GM12878 (cell line): ENCODE data around the gene THSD4. TPM values are rescaled to one million over a fixed set of nuclear protein-coding genes. Genes with fewer than 3 reads are reported as not detected.
A peak's percentile ranks its signal among the peaks of the same experiment; 100 is the strongest.

ENCODE experiments used
- ATAC-seq: fragments of 200-7000 bp; cut with Tn5 transposase; 3 replicates; pipeline ENCODE4 v1.9.1; 2020; ENCODE audit warnings: mild to moderate bottlenecking, moderate library complexity
- BruUV-seq: library from RNA; stranded (reverse); fragments of 400-500 nt; replicated peaks from 2 replicates; lab custom pipeline; 2021; lab: Mats Ljungman, UMichigan
- CTCF ChIA-PET: fragments of 300-600 bp; sonication (Branson Sonifier 250); formaldehyde crosslinking; extraction: SDS; loops from one replicate; lab custom pipeline; 2021; ENCODE audit warnings: inconsistent platforms; lab: Yijun Ruan, JAX
- POLR2A ChIA-PET: fragments of 350-600 bp; formaldehyde crosslinking; extraction: SDS; loops from one replicate; lab custom pipeline; 2021; ENCODE audit warnings: inconsistent platforms; lab: Charles Lee
- RAD21 ChIA-PET: fragments of 300-600 bp; sonication (Branson Sonifier 250); formaldehyde crosslinking; loops from one replicate; lab custom pipeline; 2023; ENCODE audit warnings: antibody characterized with exemption; ENCODE audit not compliant: unreplicated experiment; lab: Charles Lee
- SMC1A ChIA-PET: fragments of 300-600 bp; sonication (Branson Sonifier 250); formaldehyde crosslinking; loops from one replicate; lab custom pipeline; 2023; ENCODE audit not compliant: unreplicated experiment, uncharacterized antibody; lab: Charles Lee
- DNase-seq: peaks from one replicate; pipeline ENCODE4 v3.0.0-alpha.2; 2011; ENCODE audit warnings: low read depth, low spot score
- FAIRE-seq: peaks from 3 replicates; lab custom pipeline; 2011; peaks lifted over from hg19 to GRCh38; lab: Jason Lieb, UNC
- H2AFZ ChIP-seq: 2 replicates; pipeline ENCODE4 v1.6.0; 2011; ENCODE audit warnings: low read depth, low read length, control low read depth; ENCODE audit not compliant: control insufficient read depth
- H3K27ac ChIP-seq: 2 replicates; pipeline ENCODE4 v1.5.1; 2011; ENCODE audit warnings: control low read depth; ENCODE audit not compliant: control insufficient read depth, insufficient read depth
- H3K27me3 ChIP-seq, 2 experiments: replicated peaks in 1 of 2; 2 replicates each; pipeline versions ENCODE4 v1.6.0 to v1.6.1; 2011; ENCODE audit warnings: low read length in 1 of 2; ENCODE audit not compliant: control insufficient read depth in 2 of 2, insufficient read depth in 2 of 2
- H3K36me3 ChIP-seq, 2 experiments: 2 replicates each; pipeline ENCODE4 v1.5.1; 2011; ENCODE audit warnings: low read length in 1 of 2; ENCODE audit not compliant: control insufficient read depth in 2 of 2, insufficient read depth in 2 of 2
- H3K4me1 ChIP-seq: 2 replicates; pipeline ENCODE4 v1.6.1; 2011; ENCODE audit warnings: mild to moderate bottlenecking, low read length, moderate library complexity, mixed read lengths; ENCODE audit not compliant: control insufficient read depth, insufficient read depth
- H3K4me2 ChIP-seq: 2 replicates; pipeline ENCODE4 v1.6.0; 2011; ENCODE audit warnings: control low read depth; ENCODE audit not compliant: control insufficient read depth, insufficient read depth
- H3K4me3 ChIP-seq: fragments of 200-600 bp; sonication (generic); 2 replicates; pipeline ENCODE4 v1.5.1; 2016
- H3K79me2 ChIP-seq: 2 replicates; pipeline ENCODE4 v1.6.0; 2011; ENCODE audit warnings: low read length; ENCODE audit not compliant: control insufficient read depth, insufficient read depth
- H3K9ac ChIP-seq: 2 replicates; pipeline ENCODE4 v1.8.0; 2011; ENCODE audit warnings: low read length, control low read depth, mixed read lengths; ENCODE audit not compliant: control insufficient read depth, insufficient read depth
- H3K9me3 ChIP-seq: replicated peaks from 3 replicates; pipeline ENCODE4 v1.5.1; 2011; ENCODE audit warnings: mild to moderate bottlenecking, low read length; ENCODE audit not compliant: control insufficient read depth, insufficient read depth
- H4K20me1 ChIP-seq: 2 replicates; pipeline ENCODE4 v1.6.0; 2011; ENCODE audit not compliant: control insufficient read depth, insufficient read depth
- E2F4 ChIP-seq: IDR thresholded peaks from 2 replicates; pipeline ENCODE4 v1.6.1; 2012; ENCODE audit warnings: low read depth, low read length, improper control_type of control experiment
- EGR1 ChIP-seq, 2 experiments: IDR thresholded peaks; 1 replicate in 1 of 2; 2 replicates in 1 of 2; pipeline ENCODE4 v1.6.1; 2011 to 2012; ENCODE audit warnings: low read depth in 2 of 2, low read length in 2 of 2, borderline replicate concordance in 1 of 2, mild to moderate bottlenecking in 1 of 2, moderate library complexity in 1 of 2
- NBN ChIP-seq: fragments of 450-650 bp; IDR thresholded peaks from 2 replicates; pipeline ENCODE4 v1.6.1; 2016
- NRF1 ChIP-seq: conservative IDR thresholded peaks from 2 replicates; pipeline ENCODE4 v1.6.1; 2011; ENCODE audit warnings: mild to moderate bottlenecking, low read depth, low read length, improper control_type of control experiment
- PBX3 ChIP-seq: IDR thresholded peaks from 2 replicates; pipeline ENCODE4 v1.6.1; 2011; ENCODE audit warnings: mild to moderate bottlenecking, low read depth, low read length, moderate library complexity; ENCODE audit not compliant: insufficient replicate concordance
- RAD51 ChIP-seq: fragments of 450-650 bp; IDR thresholded peaks from 2 replicates; pipeline ENCODE4 v1.6.1; 2016; ENCODE audit warnings: moderate library complexity, mild to moderate bottlenecking, inconsistent platforms
- RB1 ChIP-seq: fragments of 450-650 bp; formaldehyde crosslinking; IDR thresholded peaks from 2 replicates; pipeline ENCODE4 v1.6.1; 2017; ENCODE audit warnings: mild to moderate bottlenecking, borderline replicate concordance
- TCF3 ChIP-seq: IDR thresholded peaks from 2 replicates; pipeline ENCODE4 v1.6.1; 2012; ENCODE audit warnings: low read depth, mild to moderate bottlenecking, low read length, borderline replicate concordance; ENCODE audit not compliant: insufficient read depth
- TCF7 ChIP-seq: IDR thresholded peaks from 2 replicates; pipeline ENCODE4 v1.6.1; 2014; ENCODE audit warnings: antibody characterized with exemption, borderline replicate concordance
- ZBTB4 ChIP-seq: fragments of 450-650 bp; formaldehyde crosslinking; IDR thresholded peaks from 2 replicates; pipeline ENCODE4 v1.4.0; 2022; ENCODE audit warnings: mild to moderate bottlenecking, moderate library complexity
- WGBS: methylation state at CpG from one replicate; pipeline ENCODE4 v1.1.6; 2016; ENCODE audit warnings: low lambda C conversion rate; ENCODE audit not compliant: insufficient replicate concordance, insufficient coverage; ENCODE audit errors: missing lambda C conversion rate; 5-methylcytosine and 5-hydroxymethylcytosine counted together
- in situ Hi-C: fragments of 300-500 bp; cut with MboI; formaldehyde crosslinking; loops from 9 replicates; pipeline ENCODE4 v1.14.3; 2018; ENCODE audit warnings: mixed read lengths
- intact Hi-C: fragments of 100-400 bp; cut with micrococcal nuclease; formaldehyde crosslinking; loops from one replicate; pipeline ENCODE4 v1.14.2; 2022; ENCODE audit not compliant: unreplicated experiment
- polyA plus RNA-seq, 11 experiments: library from polyadenylated mRNA; depleted of rRNA in 4 of 11; unstranded in 6 of 11; stranded (reverse) in 5 of 11; fragments of >200 nt; fragmentation: Nextera tagmentation in 4 of 11; fragmentation: Illumina TruSeq in 1 of 11; extraction: Ambion mirVana in 4 of 11; extraction: Trizol in 1 of 11; gene quantifications; 1 replicate in 1 of 11; 2 replicates in 10 of 11; pipeline versions ENCODE4 v1.2.1 to v1.2.3, GENCODE V29; 2011 to 2016; ENCODE audit warnings: inconsistent platforms in 2 of 11, missing spikeins in 2 of 11, low read depth in 1 of 11
- total RNA-seq, 4 experiments: library from RNA; depleted of rRNA in 3 of 4; stranded (reverse); fragments of >200 nt in 3 of 4; fragmentation: Illumina TruSeq in 1 of 4; extraction: Trizol in 1 of 4; gene quantifications; 2 replicates each; pipeline versions ENCODE4 v1.2.1 to v1.2.3, GENCODE V29; 2013 to 2021
- TF ChIP-seq, protein P1 (sequence below): IDR thresholded peaks from 2 replicates; pipeline ENCODE4 v1.6.1; 2012; ENCODE audit warnings: low read depth, low read length, improper control_type of control experiment
- TF ChIP-seq, protein P2 (sequence below): IDR thresholded peaks from 2 replicates; pipeline ENCODE4 v1.6.1; 2011; ENCODE audit warnings: low read depth, mild to moderate bottlenecking, low read length, moderate library complexity, borderline replicate concordance; ENCODE audit errors: extremely low read depth
- TF ChIP-seq, protein P3 (sequence below): IDR thresholded peaks from 2 replicates; pipeline ENCODE4 v1.6.1; 2012; ENCODE audit warnings: low read length, inconsistent platforms

The THSD4 gene
- total and polyA plus RNA-seq, 10 of the 15 experiments (the other 5 are each of a cell fraction or from before 2014, with no cell fraction given): 0.04 to 0.13 (median 0.05) TPM; not detected in 7

DNA sequence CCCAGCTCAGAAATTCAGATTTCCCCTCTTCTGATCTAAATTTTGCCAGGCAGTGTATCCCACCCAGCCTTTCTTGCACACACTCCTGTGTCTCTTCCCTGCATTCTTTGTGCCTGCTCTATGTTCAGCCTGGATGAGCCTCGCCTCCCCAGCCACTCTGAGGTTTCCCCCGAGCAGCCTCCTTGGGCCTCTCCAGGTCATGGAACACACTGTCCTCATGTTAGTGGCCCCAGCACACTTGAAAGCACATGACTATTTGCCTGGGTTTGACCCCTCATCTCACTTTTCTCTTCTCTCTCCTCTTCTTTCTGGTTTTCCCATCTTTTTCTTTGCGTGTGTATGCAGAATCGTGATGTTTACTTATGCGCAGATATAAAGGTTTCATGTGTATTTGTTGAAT lies 3.1 kb downstream of the THSD4 start (continued):
- TF ChIP-seq PBX3: no peak
- TF ChIP-seq TCF3: no peak
- no peak for TF ChIP-seq RAD51

DNA sequence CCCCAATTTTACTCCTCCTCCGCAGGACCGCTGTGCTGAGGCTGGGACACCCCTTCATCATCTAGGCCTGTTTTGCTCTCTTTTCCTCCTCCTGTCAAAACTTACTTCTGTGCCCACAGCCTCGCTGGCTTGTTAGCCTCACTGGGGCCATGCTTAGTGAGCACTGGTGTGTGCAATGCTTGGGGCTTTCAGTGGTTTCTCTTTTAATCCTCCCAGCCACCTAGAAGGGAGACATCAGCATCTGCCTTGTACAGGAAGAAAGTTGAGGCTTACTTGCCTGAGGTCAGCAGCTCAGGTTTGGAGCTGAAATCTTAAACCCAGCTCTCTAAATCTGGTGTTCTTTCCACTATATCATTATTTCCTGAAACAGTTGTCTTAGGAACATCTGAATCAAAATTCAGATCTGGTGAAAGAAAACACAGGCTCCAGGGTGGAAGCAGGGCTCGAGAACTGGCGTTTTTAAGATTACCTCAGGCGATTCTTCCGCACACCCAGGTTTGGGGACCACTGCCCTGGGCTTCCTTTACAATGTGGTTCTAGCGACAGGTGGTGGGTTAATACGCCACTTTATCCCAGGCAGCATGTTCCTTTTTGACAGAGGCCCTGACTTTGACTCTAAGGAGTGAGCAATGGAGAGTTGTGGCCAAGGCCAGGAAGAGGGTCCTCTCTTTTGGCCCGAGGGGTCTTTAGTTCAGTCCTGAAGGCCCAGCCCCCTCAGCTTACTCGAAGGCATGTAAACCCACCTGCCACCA lies 3.8 kb downstream of the THSD4 start:
- SMC1A ChIA-PET: no interaction called here
- intact Hi-C loops: loop anchor here (5.0 kb wide), 1 partner anchor 323 kb away; no protein-coding TSS in a partner anchor
- 0 out of 3 replicates have a peak, but pooled peaks have one; percentile 29 for ATAC-seq
- POLR2A ChIA-PET: no interaction called here
- H2AFZ ChIP-seq: no peak overlapping the region
- peaks cover 2 to 5% of the 10 kb centered on the region in 2 experiments; a peak in 3 of 4 replicates for H3K27me3 ChIP-seq
- FAIRE-seq: no peak
- no peaks in the 10 kb centered on the region for H4K20me1 ChIP-seq
- RAD21 ChIA-PET: no interaction called here
- no peak overlapping the region for H3K9ac ChIP-seq
- H3K79me2 ChIP-seq: no peaks in the 10 kb centered on the region
- BruUV-seq: no TSS peak
- H3K4me2 ChIP-seq: no peak overlapping the region
- CTCF ChIA-PET: no interaction called here
- H3K9me3 ChIP-seq: no peaks in the 10 kb centered on the region
- no peak overlapping the region for H3K4me3 ChIP-seq
- H3K36me3 ChIP-seq: no peaks in the 10 kb centered on the region
- H3K4me1 ChIP-seq: no peaks in the 10 kb centered on the region
- no peak for DNase-seq
- WGBS: 40% methylated on average over 11 of the region's 11 CpGs
- in situ Hi-C loops: loop anchor here (25.0 kb wide), 1 partner anchor 318 kb away; no protein-coding TSS in a partner anchor
- H3K27ac ChIP-seq: no peak overlapping the region
- TF ChIP-seq, protein P1, sequence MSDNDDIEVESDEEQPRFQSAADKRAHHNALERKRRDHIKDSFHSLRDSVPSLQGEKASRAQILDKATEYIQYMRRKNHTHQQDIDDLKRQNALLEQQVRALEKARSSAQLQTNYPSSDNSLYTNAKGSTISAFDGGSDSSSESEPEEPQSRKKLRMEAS: no peak
- no peak for TF ChIP-seq TCF7
- TF ChIP-seq, protein P2, sequence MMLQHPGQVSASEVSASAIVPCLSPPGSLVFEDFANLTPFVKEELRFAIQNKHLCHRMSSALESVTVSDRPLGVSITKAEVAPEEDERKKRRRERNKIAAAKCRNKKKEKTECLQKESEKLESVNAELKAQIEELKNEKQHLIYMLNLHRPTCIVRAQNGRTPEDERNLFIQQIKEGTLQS: no peak
- no peak for TF ChIP-seq ZBTB4 (CRISPR knock-in tag)
- TF ChIP-seq RB1: no peak
- no peak for TF ChIP-seq NBN
- no peak for TF ChIP-seq EGR1 (IDR thresholded peaks at IDR 0.05; ENCODE audit: borderline replicate concordance in 1 of 2, low read depth in 2 of 2, low read length in 2 of 2)
- no peak for TF ChIP-seq E2F4
- TF ChIP-seq, protein P3, sequence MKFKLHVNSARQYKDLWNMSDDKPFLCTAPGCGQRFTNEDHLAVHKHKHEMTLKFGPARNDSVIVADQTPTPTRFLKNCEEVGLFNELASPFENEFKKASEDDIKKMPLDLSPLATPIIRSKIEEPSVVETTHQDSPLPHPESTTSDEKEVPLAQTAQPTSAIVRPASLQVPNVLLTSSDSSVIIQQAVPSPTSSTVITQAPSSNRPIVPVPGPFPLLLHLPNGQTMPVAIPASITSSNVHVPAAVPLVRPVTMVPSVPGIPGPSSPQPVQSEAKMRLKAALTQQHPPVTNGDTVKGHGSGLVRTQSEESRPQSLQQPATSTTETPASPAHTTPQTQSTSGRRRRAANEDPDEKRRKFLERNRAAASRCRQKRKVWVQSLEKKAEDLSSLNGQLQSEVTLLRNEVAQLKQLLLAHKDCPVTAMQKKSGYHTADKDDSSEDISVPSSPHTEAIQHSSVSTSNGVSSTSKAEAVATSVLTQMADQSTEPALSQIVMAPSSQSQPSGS: no peak
- no peak for TF ChIP-seq NRF1
